NB4 (cell line): ENCODE data around the gene STARD3.

Source experiments
- DNase-seq: peaks from one replicate; pipeline ENCODE4 v3.0.0; 2010; ENCODE audit warnings: low read depth
- H3K4me3 ChIP-seq: one replicate; pipeline ENCODE4 v1.5.1; 2011; ENCODE audit warnings: mild to moderate bottlenecking, low read depth, low read length, moderate library complexity
- CTCF ChIP-seq: IDR thresholded peaks from one replicate; pipeline ENCODE4 v1.5.1; 2012; ENCODE audit warnings: low read depth, low read length
- MAX ChIP-seq: IDR thresholded peaks from 2 replicates; pipeline ENCODE4 v1.6.1; 2011; ENCODE audit warnings: low read depth, low read length
- MYC ChIP-seq: IDR thresholded peaks from 2 replicates; pipeline ENCODE4 v1.6.1; 2011; ENCODE audit warnings: low read depth, low read length
- POLR2A ChIP-seq: IDR thresholded peaks from 2 replicates; pipeline ENCODE4 v1.6.1; 2011; ENCODE audit warnings: mild to moderate bottlenecking; ENCODE audit not compliant: insufficient read length; ENCODE audit errors: extremely low read depth

The STARD3 gene

GRCh38 chr17:39612935-39613464, 23.9 kb upstream of the STARD3 start:
- TF ChIP-seq POLR2A (no peak), CTCF (no peak), MAX (no peak), MYC (no peak)
- H3K4me3 ChIP-seq, result no peak overlapping the region
- no peak for DNase-seq

- TF ChIP-seq CTCF (no peak), POLR2A (no peak)
These were observed 22.3 kb upstream of the STARD3 start for GRCh38 chr17:39614545-39615157.

GRCh38 chr17:39615434-39615833, 21.5 kb upstream of the STARD3 start:
- no peak overlapping the region for H3K4me3 ChIP-seq
- no peak for DNase-seq
- TF ChIP-seq CTCF, result no peak
- TF ChIP-seq MAX, result no peak
- TF ChIP-seq POLR2A, result no peak
- TF ChIP-seq MYC, result no peak

More at GRCh38 chr17:39614545-39615157, 22.3 kb upstream of the STARD3 start:
- no peak for DNase-seq
- H3K4me3 ChIP-seq, result no peak overlapping the region

GRCh38 chr17:39617100-39617445, 19.9 kb upstream of the STARD3 start:
- no peak for DNase-seq
- H3K4me3 ChIP-seq, result no peak overlapping the region
- TF ChIP-seq MAX (no peak), POLR2A (no peak), MYC (no peak), CTCF (no peak)

- peak; percentile 80 for DNase-seq
- H3K4me3 ChIP-seq, result peak overlapping the region; percentile 59
These were observed 19.3 kb upstream of the STARD3 start for GRCh38 chr17:39617446-39618245.

More at GRCh38 chr17:39617446-39618245, 19.3 kb upstream of the STARD3 start:
- no peak for TF ChIP-seq CTCF
- TF ChIP-seq MAX, result peak; percentile 84
- peak; percentile 86 for TF ChIP-seq MYC
- TF ChIP-seq POLR2A, result peak; percentile 32
